NOMO-1 treated with dmso at 0.1 percent for 144 hours (cell line): ENCODE measurements around the gene OSGEPL1.
"Not testable (repeated sequence)": the region's sequence is repeated elsewhere in the genome, so short reads cannot be mapped to it uniquely, and the experiment has no call there.

Experiments
- DNase-seq: peaks from one replicate; lab custom pipeline; 2025; ENCODE audit not compliant: unreplicated experiment; lab: John Stamatoyannopoulos, UW

OSGEPL1 gene

GRCh38 chr2:189751080-189751658 lies 11.4 kb downstream of the OSGEPL1 start:
- no peak for DNase-seq

DNA sequence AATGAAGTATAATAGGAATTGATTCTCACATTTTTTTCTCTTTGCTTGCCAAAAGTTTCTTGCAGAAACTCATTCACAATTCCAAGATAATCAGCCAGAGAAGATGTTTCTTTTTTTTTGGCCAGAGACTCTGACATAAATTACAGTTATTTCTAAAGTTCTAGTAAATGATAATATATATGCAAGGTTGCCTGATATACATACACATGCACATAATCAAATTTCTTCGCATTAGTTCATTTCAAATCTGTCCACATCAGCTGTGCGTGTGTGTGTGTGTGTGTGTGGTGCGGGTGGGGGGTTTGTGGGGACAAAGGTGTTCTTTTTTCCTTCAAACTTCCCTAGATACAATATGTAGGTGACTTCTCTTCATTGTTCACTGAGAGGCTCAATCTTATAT lies 33.2 kb downstream of the OSGEPL1 start:
- no peak for DNase-seq

GRCh38 chr2:189726849-189727248 lies 35.7 kb downstream of the OSGEPL1 start:
- DNase-seq: no peak

DNA sequence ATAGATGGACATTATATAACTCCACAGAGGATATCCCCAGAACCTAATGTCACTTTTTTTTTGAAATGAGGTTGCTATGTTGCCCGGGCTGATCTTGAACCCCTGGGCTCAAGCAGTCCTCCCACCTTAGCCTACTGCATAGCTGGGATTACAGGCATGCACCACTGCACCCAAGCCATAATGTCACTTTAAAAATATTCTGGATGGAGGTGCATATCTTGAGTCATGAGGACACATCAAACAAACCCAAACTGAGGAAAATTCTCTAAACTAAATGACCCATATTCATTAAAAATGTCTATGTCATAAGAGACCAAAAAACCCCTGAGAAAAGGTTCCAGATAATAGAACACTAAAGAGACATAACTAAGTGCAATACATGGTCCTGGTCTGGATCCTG lies 36.3 kb downstream of the OSGEPL1 start:
- DNase-seq: no peak

DNA sequence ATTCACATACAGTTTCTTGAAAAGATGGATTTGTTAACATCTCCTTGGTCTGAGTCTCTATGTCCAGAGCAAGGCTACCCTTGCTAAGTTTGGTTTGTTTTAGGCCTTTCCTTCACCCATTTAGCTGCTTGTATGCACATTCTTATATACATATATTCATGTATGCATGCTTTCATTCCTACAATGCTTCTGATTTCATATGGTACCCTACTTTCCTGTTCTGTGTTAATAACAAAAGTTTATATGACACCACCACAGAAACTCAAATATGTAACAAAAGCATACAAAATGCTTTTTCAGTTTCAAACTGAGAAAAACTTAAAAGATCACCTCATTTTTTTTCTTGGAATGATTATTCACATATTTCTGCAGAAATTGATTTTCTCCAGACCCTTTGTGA lies 39.4 kb downstream of the OSGEPL1 start:
- no peak for DNase-seq

DNA sequence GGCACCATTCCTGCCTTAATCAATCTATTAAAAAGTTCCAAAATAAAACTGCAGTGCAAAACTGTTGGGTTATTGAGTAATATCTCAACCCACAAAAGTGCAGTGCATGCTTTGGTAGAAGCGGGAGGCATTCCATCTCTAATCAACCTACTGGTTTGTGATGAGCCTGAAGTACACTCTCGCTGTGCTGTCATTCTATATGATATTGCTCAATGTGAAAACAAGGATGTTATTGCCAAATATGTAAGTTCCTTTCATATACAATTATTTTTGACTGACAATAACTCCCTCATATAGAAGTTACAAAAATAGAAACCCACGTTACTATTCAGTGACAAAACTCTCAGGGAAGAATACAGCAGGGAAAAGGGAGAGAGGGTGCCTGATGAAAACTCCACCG lies 43.0 kb downstream of the OSGEPL1 start:
- DNase-seq: no peak

GRCh38 chr2:189717593-189717992 lies 45.0 kb downstream of the OSGEPL1 start:
- DNase-seq: not testable (repeated sequence)

- DNase-seq: no peak
Observed at GRCh38 chr2:189709501-189710221, 52.9 kb downstream of the OSGEPL1 start.

DNA sequence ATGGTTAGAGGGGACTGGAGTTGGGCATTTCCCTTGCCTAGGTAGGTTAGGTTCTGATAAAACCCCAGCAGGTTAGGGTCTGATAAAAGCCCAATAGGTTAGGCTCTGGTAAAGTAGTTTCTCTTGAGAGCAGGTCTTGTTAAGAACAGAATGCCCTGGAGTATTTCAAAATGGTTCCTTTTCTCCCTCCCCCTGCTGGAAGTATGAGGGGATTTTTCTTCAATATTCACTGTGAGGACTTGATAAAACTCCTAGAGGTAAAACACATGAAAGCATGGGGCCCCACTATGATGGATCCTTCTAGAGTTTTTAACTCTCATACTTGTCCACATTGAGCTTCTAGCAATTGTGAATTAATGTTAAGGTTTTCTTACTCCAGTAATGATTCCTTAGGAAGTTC lies 60.5 kb downstream of the OSGEPL1 start:
- no peak for DNase-seq

- no peak for DNase-seq
Observed at GRCh38 chr2:189700681-189701080, 61.9 kb downstream of the OSGEPL1 start.

DNA sequence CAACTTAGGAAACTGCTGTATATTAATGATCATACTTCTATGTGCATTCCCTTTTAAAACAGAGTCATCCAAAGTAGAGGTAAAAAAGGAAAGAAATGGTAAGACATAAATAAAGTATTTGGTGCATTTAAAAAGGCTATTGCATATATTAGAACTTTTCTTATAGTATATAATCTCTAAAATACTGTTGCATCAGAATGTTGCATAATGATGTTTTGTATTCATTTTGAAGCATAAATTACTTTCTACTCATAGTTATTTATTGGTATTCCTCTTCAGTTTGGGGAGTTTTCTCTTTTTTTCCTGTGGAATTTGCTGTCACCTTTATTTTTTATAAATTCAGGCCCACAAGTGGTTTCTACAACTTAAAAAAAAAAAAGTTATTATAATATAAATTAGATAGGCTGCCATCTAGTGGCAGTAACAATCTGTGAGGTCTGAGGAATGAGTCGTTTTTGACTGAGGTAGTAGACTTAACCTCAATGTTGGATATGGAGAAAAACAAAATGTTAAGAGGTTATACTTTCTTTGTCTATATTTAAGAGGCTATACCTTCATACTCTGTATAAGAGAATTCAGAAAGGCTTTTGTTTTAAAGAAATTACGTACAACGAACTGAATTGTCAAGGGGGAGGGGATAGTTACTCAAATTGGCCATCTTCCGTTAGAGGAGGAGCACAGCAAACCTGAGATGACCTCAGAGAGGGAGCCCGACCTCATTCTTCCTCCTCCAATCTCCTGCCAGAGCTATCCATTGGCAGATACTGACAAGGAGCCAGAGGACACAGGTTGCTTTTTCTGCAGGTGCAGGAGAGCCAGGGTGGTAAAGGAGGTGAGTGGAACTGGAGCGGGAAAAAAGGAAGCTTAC lies 64.3 kb downstream of the OSGEPL1 start:
- DNase-seq: no peak
